Transverse colon (tissue), 3 donors: ENCODE data around the gene GON4L.

ENCODE experiments used
- CTCF ChIP-seq, 5 experiments: fragments of 200-600 bp in 3 of 5; fragments of 450-650 bp in 2 of 5; sonication (generic) in 3 of 5; IDR thresholded peaks; 1 replicate in 2 of 5; 2 replicates in 3 of 5; pipeline ENCODE4 v1.5.1; 2016 to 2017; ENCODE audit warnings: antibody characterized with exemption in 5 of 5, inconsistent platforms in 3 of 5, mild to moderate bottlenecking in 2 of 5, moderate library complexity in 1 of 5
- POLR2A ChIP-seq: fragments of 450-650 bp; IDR thresholded peaks from one replicate; pipeline ENCODE4 v1.6.1; 2016; ENCODE audit warnings: antibody characterized with exemption, mild to moderate bottlenecking, moderate library complexity

GRCh38 chr1:155776414-155776813 lies 80.6 kb downstream of the GON4L start:
- TF ChIP-seq CTCF (IDR thresholded peaks at IDR 0.05) (no peak), POLR2A (no peak)
